ENCODE data around the gene CADPS.

Gene CADPS

DNA sequence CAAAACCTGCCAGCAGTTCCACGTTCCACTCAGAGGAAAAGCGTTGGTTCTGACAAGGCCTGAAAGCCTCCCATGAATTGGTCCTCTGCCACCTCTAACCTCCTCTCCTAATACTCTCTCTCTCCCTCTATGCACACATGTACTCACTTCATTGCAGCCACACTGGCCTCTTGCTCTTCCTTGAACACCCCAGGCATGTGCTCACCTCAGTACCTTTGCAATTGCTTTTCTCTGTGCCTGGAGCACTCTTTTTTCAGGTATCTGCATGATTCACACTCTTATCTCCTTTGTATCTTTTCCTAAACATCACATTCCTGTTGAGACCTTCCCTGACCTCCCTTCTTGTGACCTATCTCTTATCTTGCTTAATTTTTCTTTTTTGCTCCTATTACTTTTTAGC lies 323.7 kb downstream of the CADPS start:
- intact Hi-C loops (cut with DNase I; ENCODE audit: low total_unique reads) = loop anchor here (10.0 kb wide), 1 partner anchor 207 kb away; no protein-coding TSS in a partner anchor

DNA sequence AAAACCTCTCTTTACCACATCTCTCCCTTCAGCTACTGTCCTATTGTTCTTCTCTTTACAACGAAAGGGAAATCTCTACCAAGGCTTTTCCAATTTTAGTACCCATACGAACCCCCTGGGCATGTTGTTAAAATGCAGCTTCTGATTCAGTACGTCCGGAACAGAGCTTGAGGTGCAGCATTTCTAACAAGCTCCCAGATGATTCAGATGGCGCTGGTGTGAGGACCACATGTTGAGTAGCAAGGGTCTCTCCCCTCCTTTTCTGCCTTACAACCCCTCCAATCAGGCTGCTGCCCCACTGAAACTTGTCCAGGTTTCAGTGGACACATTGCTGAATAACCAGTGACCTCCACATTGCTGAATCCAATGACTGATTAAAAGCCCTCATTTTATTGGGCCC lies 324.8 kb downstream of the CADPS start:
- TF ChIP-seq, protein P1, sequence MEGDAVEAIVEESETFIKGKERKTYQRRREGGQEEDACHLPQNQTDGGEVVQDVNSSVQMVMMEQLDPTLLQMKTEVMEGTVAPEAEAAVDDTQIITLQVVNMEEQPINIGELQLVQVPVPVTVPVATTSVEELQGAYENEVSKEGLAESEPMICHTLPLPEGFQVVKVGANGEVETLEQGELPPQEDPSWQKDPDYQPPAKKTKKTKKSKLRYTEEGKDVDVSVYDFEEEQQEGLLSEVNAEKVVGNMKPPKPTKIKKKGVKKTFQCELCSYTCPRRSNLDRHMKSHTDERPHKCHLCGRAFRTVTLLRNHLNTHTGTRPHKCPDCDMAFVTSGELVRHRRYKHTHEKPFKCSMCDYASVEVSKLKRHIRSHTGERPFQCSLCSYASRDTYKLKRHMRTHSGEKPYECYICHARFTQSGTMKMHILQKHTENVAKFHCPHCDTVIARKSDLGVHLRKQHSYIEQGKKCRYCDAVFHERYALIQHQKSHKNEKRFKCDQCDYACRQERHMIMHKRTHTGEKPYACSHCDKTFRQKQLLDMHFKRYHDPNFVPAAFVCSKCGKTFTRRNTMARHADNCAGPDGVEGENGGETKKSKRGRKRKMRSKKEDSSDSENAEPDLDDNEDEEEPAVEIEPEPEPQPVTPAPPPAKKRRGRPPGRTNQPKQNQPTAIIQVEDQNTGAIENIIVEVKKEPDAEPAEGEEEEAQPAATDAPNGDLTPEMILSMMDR (IDR thresholded peaks at IDR 0.05) = no peak
- Histone ChIP-seq H3K9me3 (no peaks in the 10 kb centered on the region), H3K36me3 (no peaks in the 10 kb centered on the region), H3K4me3 (no peak overlapping the region), H3K27me3 (peaks cover 0 to 5% of the 10 kb centered on the region in 2 donors), H3K27ac (no peak overlapping the region), H3K4me1 (no peaks in the 10 kb centered on the region)
- intact Hi-C loops (cut with DNase I; ENCODE audit: low total_unique reads) = loop anchor here (10.0 kb wide), 1 partner anchor 206 kb away; no protein-coding TSS in a partner anchor
- DNase-seq = no peak

More for the DNA sequence above, 323.7 kb downstream of the CADPS start:
- Histone ChIP-seq H3K4me3 (no peak overlapping the region), H3K4me1 (no peaks in the 10 kb centered on the region), H3K9me3 (no peaks in the 10 kb centered on the region), H3K27ac (no peak overlapping the region), H3K36me3 (no peaks in the 10 kb centered on the region), H3K27me3 (peaks cover 0 to 5% of the 10 kb centered on the region in 2 donors)
- DNase-seq = no peak
- TF ChIP-seq, protein P1 (IDR thresholded peaks at IDR 0.05) = no peak

GRCh38 chr3:62548528-62549205 lies 326.5 kb downstream of the CADPS start:
- H3K9me3 ChIP-seq = no peaks in the 10 kb centered on the region
- H3K27me3 ChIP-seq = peaks cover 0 to 5% of the 10 kb centered on the region in 2 donors
- no peak overlapping the region for H3K27ac ChIP-seq
- TF ChIP-seq, protein P1 (IDR thresholded peaks at IDR 0.05) = no peak
- H3K4me1 ChIP-seq = no peaks in the 10 kb centered on the region
- intact Hi-C loops (cut with DNase I; ENCODE audit: low total_unique reads) = no loop called here
- DNase-seq = no peak
- H3K4me3 ChIP-seq = no peak overlapping the region
- H3K36me3 ChIP-seq = no peaks in the 10 kb centered on the region

DNA sequence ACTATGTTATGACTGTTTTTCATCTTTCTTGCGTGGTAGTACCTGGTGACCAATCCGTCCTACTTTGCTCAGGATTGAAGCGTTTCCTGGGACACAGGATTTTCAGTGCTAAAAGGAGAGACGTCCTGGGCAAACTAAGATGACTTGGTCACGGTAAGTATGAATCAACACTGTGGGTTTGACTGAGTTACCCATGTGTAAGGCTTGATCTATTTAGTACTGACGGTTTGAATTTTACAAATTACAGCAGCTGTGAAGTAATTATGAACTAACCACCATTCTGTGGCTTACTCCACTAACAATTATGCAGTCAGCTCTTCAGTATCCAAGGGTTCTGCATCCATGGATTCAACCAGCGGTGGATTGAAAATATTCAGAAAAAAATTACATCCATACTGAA lies 328.9 kb downstream of the CADPS start:
- Histone ChIP-seq H3K36me3 (no peaks in the 10 kb centered on the region), H3K4me3 (no peak overlapping the region), H3K9me3 (no peaks in the 10 kb centered on the region), H3K4me1 (no peaks in the 10 kb centered on the region), H3K27ac (no peak overlapping the region), H3K27me3 (peaks cover 0 to 5% of the 10 kb centered on the region in 2 donors)
- intact Hi-C loops (cut with DNase I; ENCODE audit: low total_unique reads) = no loop called here
- no peak for DNase-seq
- TF ChIP-seq, protein P1 (IDR thresholded peaks at IDR 0.05) = no peak

DNA sequence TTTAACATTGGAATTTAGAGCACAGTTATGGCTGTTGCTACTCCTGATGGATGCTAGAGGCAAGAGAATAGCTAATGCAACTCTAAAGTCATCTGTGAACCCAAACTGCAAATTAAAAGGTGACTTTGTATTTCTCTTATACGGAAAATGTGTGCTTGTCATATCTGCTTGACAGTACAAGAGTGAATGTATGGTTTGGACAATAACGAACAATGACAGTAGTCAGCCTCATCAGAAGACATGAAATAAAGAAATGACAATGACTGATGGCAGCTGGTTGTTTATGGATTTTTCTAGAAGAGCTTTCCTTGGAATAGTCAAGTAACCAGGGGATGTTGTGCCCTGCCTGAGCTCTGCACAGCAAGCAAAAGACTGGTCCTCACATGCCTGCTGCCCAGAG lies 333.0 kb downstream of the CADPS start:
- H3K9me3 ChIP-seq = no peaks in the 10 kb centered on the region
- no peaks in the 10 kb centered on the region for H3K36me3 ChIP-seq
- no peak for DNase-seq
- TF ChIP-seq, protein P1 (IDR thresholded peaks at IDR 0.05) = no peak
- no peaks in the 10 kb centered on the region for H3K4me1 ChIP-seq
- H3K4me3 ChIP-seq = no peak overlapping the region
- H3K27me3 ChIP-seq = peaks cover 0 to 2% of the 10 kb centered on the region in 2 donors
- intact Hi-C loops (cut with DNase I; ENCODE audit: low total_unique reads) = no loop called here
- H3K27ac ChIP-seq = no peak overlapping the region
